ENCODE measurements around the gene GHRH. TPM values are rescaled to one million over a fixed set of nuclear protein-coding genes. Genes with fewer than 3 reads are reported as not detected.

The GHRH gene
- total and polyA plus RNA-seq, 9 donors = not detected

DNA sequence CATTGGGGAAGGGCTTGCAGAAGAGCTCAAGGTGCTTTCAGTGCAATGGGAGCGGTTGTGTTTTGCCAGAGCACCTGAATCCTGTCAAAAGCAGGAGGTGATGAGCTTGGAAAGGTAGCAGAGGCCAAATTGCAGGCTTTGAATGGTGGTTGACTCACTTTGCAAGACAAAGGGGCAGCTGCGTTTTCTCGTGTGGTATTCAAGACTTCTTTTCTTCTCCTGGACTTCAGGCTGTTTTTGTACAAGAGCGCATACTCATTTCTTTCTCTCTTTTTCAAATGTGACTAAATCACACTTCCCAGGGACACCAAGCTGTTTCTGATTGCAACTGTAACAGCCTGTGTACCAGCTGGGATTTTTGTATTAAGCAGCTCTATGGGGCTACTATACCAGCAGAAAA, 32.3 kb downstream of the GHRH start:
- Histone ChIP-seq H3K4me1 (ENCODE audit: control insufficient read depth, insufficient read depth, low read length) (peaks cover 62% of the 10 kb centered on the region), H3K27me3 (ENCODE audit: control insufficient read depth, insufficient read depth, low read length) (no peaks in the 10 kb centered on the region), H3K4me3 (ENCODE audit: low read length) (no peak overlapping the region), H3K9me3 (replicated peaks; ENCODE audit: control insufficient read depth, low read depth, low read length) (no peaks in the 10 kb centered on the region), H3K27ac (ENCODE audit: low read length) (peak overlapping the region; percentile 48), H3K36me3 (ENCODE audit: control insufficient read depth, insufficient read depth, low read length) (peaks cover 91% of the 10 kb centered on the region)
- WGBS (ENCODE audit: insufficient coverage) = 68% methylated on average over 3 of the region's 4 CpGs
- no peak for DNase-seq

DNA sequence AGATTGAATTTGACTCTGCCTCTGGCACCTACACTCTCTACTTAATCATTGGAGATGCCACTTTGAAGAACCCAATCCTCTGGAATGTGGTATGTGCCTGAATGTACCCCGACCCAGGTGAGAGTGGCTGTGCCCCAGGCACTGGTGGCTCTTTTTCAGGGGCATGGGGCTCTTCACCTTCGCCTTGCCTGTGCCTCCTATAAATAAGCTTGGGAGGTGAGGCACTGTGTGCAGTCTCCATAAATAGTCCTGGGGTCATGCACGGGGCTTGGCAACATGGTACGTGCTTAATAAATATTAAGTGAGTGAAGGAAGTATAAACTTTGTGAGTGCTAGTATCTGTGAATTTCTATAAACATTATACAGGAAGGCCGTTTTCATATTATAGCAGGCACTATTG, 33.0 kb downstream of the GHRH start:
- Histone ChIP-seq H3K4me1 (ENCODE audit: control insufficient read depth, insufficient read depth, low read length) (peaks cover 59% of the 10 kb centered on the region), H3K27ac (ENCODE audit: low read length) (peak overlapping the region; percentile 48), H3K9me3 (replicated peaks; ENCODE audit: control insufficient read depth, low read depth, low read length) (no peaks in the 10 kb centered on the region), H3K4me3 (ENCODE audit: low read length) (no peak overlapping the region), H3K27me3 (ENCODE audit: control insufficient read depth, insufficient read depth, low read length) (no peaks in the 10 kb centered on the region), H3K36me3 (ENCODE audit: control insufficient read depth, insufficient read depth, low read length) (peaks cover 91% of the 10 kb centered on the region)
- 75% methylated on average over 3 of the region's 5 CpGs for WGBS (ENCODE audit: insufficient coverage)
- peak; percentile 35 for DNase-seq

DNA sequence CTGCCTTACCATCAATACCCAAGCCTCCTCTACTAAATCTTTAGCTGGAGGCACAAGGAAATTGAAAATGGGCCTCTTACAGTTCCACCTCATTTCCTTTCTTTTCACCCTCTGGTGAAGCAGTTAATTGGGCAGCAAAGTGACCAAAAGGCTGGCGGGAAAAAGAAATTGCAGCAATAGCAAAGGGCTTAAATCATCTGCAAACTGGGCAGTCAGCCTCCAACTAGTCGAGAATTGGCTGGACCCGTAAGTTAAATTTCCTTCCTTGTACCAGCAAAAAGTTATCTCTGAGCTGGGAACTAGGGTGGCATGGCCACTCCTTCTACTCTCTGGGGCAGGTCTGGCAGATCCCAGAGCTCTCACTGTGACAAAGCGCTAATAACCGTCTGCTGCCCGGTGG, 33.5 kb downstream of the GHRH start:
- Histone ChIP-seq H3K36me3 (ENCODE audit: control insufficient read depth, insufficient read depth, low read length) (peaks cover 91% of the 10 kb centered on the region), H3K27ac (ENCODE audit: low read length) (peak overlapping the region; percentile 48), H3K4me3 (ENCODE audit: low read length) (no peak overlapping the region)

DNA sequence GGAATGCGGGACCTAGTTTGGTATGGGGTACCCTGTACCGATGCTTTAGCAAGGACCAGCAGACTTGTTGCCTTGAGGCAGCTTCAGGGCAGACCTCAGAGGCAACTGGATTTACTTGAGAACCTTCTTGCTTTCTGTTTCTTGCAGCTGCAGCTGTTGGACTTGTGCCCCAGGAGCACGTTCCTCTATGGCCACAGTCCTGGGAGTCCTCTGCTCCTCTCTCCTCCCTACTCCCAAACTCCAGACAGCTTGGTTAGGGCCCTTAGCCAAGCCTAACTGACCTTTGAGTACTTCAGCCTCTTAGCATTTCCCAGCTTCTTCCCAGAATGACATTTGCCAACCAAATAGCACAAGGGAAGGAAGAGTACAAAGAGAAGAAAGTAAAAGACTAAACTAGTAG, 34.7 kb downstream of the GHRH start:
- Histone ChIP-seq H3K27ac (ENCODE audit: low read length) (peak overlapping the region; percentile 2), H3K9me3 (replicated peaks; ENCODE audit: control insufficient read depth, low read depth, low read length) (no peaks in the 10 kb centered on the region), H3K27me3 (ENCODE audit: control insufficient read depth, insufficient read depth, low read length) (no peaks in the 10 kb centered on the region), H3K36me3 (ENCODE audit: control insufficient read depth, insufficient read depth, low read length) (peaks cover 84% of the 10 kb centered on the region), H3K4me1 (ENCODE audit: control insufficient read depth, insufficient read depth, low read length) (peaks cover 53% of the 10 kb centered on the region), H3K4me3 (ENCODE audit: low read length) (no peak overlapping the region)
- peak; percentile 89 for DNase-seq
- 47% methylated on average over 3 of the region's 3 CpGs for WGBS (ENCODE audit: insufficient coverage)

More for the DNA sequence above, 33.5 kb downstream of the GHRH start:
- no peak for DNase-seq
- no peaks in the 10 kb centered on the region for H3K27me3 ChIP-seq (ENCODE audit: control insufficient read depth, insufficient read depth, low read length)
- 68% methylated on average over 3 of the region's 6 CpGs for WGBS (ENCODE audit: insufficient coverage)
- H3K9me3 ChIP-seq (replicated peaks; ENCODE audit: control insufficient read depth, low read depth, low read length) = no peaks in the 10 kb centered on the region
- peaks cover 58% of the 10 kb centered on the region for H3K4me1 ChIP-seq (ENCODE audit: control insufficient read depth, insufficient read depth, low read length)

DNA sequence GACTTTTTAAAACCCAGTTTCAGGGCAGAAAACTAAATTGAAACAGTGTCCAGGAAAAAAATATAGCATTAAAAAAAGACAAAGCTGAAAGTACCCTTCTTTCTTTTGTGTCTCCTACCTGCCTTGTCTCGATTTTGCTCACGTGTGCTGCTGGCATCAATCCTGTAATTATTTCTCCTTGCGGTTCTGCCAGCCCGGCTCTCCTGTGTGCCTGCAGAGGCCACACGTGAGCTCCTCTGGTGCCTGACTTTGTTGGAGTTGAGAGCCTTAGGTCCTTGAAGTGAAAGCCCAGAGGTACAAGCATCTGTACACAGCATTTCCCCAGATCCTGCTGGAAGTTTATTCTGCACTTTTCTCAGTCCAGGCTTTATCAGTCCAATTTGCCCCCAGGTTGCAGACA, 36.5 kb downstream of the GHRH start:
- DNase-seq = no peak
- Histone ChIP-seq H3K27ac (ENCODE audit: low read length) (no peak overlapping the region), H3K27me3 (ENCODE audit: control insufficient read depth, insufficient read depth, low read length) (no peaks in the 10 kb centered on the region), H3K9me3 (replicated peaks; ENCODE audit: control insufficient read depth, low read depth, low read length) (no peaks in the 10 kb centered on the region), H3K4me1 (ENCODE audit: control insufficient read depth, insufficient read depth, low read length) (peaks cover 39% of the 10 kb centered on the region), H3K36me3 (ENCODE audit: control insufficient read depth, insufficient read depth, low read length) (peaks cover 74% of the 10 kb centered on the region), H3K4me3 (ENCODE audit: low read length) (no peak overlapping the region)
- 50% methylated on average over 2 of the region's 5 CpGs for WGBS (ENCODE audit: insufficient coverage)

DNA sequence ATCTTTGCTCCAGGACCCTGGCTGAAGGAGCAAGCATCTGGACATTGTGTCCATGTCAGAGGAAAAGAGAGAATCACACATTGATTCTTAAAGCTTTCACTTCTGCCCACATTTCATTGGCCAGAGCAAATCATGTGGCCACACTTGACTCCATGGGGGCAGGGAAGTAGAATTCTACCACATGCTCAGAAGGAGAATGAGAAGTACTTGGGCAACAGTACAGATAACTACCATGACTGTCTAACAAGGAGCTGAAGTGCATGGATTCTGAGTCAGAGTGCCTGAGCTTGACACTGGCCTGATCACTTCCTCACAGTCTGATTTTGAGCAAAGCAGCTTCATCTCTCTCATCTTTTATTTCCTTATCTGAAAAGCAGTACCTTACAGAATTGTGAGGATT, 38.6 kb downstream of the GHRH start:
- peaks cover 25% of the 10 kb centered on the region for H3K4me1 ChIP-seq (ENCODE audit: control insufficient read depth, insufficient read depth, low read length)
- peak; percentile 60 for DNase-seq
- H3K27ac ChIP-seq (ENCODE audit: low read length) = no peak overlapping the region

DNA sequence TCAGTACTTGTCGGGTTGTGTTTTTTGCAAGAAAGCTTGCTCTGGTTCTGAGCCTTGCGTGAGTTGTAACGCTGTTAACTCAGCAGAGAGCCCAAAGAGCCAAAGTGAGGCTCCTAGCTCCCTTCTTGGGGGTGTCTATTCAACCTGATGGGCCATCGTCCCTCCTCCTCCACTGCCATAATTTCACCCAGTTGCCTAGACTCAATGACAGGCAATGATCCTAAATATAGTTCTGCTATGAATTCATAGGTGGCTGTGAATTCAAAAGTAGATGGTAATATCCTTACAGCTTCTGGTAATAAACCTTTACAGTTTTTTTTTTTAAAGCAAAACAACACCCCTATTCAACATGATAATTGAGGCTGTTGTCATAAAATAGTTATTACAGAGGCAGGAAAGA, 39.5 kb downstream of the GHRH start:
- no peak overlapping the region for H3K4me3 ChIP-seq (ENCODE audit: low read length)
- no peaks in the 10 kb centered on the region for H3K27me3 ChIP-seq (ENCODE audit: control insufficient read depth, insufficient read depth, low read length)
- no peak for DNase-seq
- no peaks in the 10 kb centered on the region for H3K9me3 ChIP-seq (replicated peaks; ENCODE audit: control insufficient read depth, low read depth, low read length)
- WGBS (ENCODE audit: insufficient coverage) = no CpG with 5 or more reads among the region's 4 CpGs
- no peak overlapping the region for H3K27ac ChIP-seq (ENCODE audit: low read length)
- H3K36me3 ChIP-seq (ENCODE audit: control insufficient read depth, insufficient read depth, low read length) = peaks cover 58% of the 10 kb centered on the region
- peaks cover 19% of the 10 kb centered on the region for H3K4me1 ChIP-seq (ENCODE audit: control insufficient read depth, insufficient read depth, low read length)

More for the DNA sequence above, 38.6 kb downstream of the GHRH start:
- H3K4me3 ChIP-seq (ENCODE audit: low read length) = no peak overlapping the region
- no peaks in the 10 kb centered on the region for H3K27me3 ChIP-seq (ENCODE audit: control insufficient read depth, insufficient read depth, low read length)
- H3K9me3 ChIP-seq (replicated peaks; ENCODE audit: control insufficient read depth, low read depth, low read length) = no peaks in the 10 kb centered on the region
- peaks cover 64% of the 10 kb centered on the region for H3K36me3 ChIP-seq (ENCODE audit: control insufficient read depth, insufficient read depth, low read length)

DNA sequence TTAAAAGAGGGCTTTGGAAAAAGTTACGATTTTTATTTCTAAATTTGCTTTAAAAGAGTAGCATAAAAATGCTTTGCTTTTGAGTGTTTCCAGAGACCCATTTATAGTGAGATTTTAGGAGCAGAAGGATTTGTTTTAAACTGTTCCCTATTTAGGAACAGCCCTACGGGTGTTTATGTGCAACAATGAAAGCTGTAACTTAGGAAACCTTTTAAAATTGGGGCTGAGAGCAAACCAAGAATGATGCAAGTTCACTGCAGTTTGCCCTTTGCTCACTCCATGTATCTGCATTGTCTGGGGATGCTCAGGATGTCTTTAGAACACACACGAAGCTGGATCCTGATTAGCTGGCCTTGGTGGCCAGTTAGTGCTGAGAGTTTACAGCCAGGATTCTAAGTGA, 40.9 kb downstream of the GHRH start:
- Histone ChIP-seq H3K4me3 (ENCODE audit: low read length) (no peak overlapping the region), H3K27ac (ENCODE audit: low read length) (peak overlapping the region; percentile 35), H3K4me1 (ENCODE audit: control insufficient read depth, insufficient read depth, low read length) (peaks cover 14% of the 10 kb centered on the region), H3K9me3 (replicated peaks; ENCODE audit: control insufficient read depth, low read depth, low read length) (no peaks in the 10 kb centered on the region), H3K36me3 (ENCODE audit: control insufficient read depth, insufficient read depth, low read length) (peaks cover 51% of the 10 kb centered on the region), H3K27me3 (ENCODE audit: control insufficient read depth, insufficient read depth, low read length) (no peaks in the 10 kb centered on the region)
- WGBS (ENCODE audit: insufficient coverage) = 30% methylated on average over 2 of the region's 3 CpGs
- peak; percentile 67 for DNase-seq

DNA sequence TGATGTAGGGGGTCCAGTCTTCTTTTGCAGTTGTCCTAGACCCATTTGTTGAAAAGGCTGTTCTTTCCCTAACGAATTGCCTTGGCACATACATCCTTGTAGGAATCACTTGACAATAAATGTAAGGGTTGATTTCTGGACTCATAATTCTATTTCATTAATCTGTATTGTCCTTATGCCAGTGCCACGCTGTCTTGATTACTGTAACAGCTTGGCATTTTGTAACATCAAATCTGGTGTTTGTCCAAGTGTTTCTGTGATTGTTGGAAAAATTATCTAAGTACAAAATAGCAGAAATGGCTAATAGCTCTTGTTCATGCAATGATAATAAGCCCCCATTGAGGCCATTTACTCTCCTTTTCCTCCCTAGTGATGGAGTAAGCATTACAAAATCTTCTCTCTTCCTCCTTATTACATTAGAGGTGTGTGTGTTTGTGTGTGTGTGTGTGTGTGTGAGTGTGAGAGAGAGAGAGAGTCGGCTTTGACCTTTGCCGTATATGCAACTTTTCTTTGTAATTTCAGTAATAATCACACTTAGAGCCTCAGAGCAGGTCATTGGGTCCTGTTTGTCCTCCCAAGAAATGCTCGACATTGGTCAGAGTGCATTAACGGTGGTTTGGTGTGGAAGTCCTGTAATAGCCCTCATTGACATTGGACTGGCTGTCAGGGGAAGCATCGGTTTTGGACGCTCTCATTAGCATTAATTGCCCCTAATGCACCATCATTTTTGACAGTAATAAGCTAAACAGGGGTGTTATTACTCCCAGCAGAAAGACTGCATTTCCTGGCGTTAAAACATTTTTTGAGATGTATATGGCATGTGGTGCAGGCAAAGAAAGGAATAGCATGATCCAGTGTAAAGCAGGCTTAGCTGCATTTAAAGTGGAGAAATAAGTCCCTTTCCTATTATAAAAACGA, 41.6 kb downstream of the GHRH start:
- peak overlapping the region; percentile 35 for H3K27ac ChIP-seq (ENCODE audit: low read length)
- H3K4me3 ChIP-seq (ENCODE audit: low read length) = no peak overlapping the region
- 80% methylated on average over 1 of the region's 10 CpGs for WGBS (ENCODE audit: insufficient coverage)
- H3K4me1 ChIP-seq (ENCODE audit: control insufficient read depth, insufficient read depth, low read length) = peaks cover 14% of the 10 kb centered on the region
- H3K36me3 ChIP-seq (ENCODE audit: control insufficient read depth, insufficient read depth, low read length) = peaks cover 44% of the 10 kb centered on the region
- no peak for DNase-seq
- no peaks in the 10 kb centered on the region for H3K9me3 ChIP-seq (replicated peaks; ENCODE audit: control insufficient read depth, low read depth, low read length)
- H3K27me3 ChIP-seq (ENCODE audit: control insufficient read depth, insufficient read depth, low read length) = no peaks in the 10 kb centered on the region

DNA sequence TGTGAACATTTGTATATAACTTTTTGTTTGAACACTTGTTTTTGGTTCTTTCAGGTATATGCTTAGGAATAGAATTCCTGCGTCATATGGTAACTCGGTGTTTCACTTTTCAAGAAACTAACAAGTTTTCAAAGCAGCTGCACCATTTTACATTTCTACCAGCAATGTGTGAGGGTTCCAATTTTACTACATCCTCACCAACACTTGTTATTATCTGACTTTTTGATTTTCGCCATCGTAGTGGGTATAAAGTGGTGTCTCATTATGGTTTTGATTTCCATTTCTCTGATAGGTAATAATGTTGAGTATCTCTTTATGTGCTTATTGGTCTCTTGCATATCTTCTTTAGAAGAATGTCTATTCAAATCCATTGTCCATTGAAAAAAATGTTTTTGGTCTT, 42.6 kb downstream of the GHRH start:
- no peak overlapping the region for H3K4me3 ChIP-seq (ENCODE audit: low read length)
- DNase-seq = no peak
- WGBS (ENCODE audit: insufficient coverage) = no CpG with 5 or more reads among the region's 4 CpGs
- peaks cover 9% of the 10 kb centered on the region for H3K4me1 ChIP-seq (ENCODE audit: control insufficient read depth, insufficient read depth, low read length)
- H3K36me3 ChIP-seq (ENCODE audit: control insufficient read depth, insufficient read depth, low read length) = peaks cover 36% of the 10 kb centered on the region
- H3K27me3 ChIP-seq (ENCODE audit: control insufficient read depth, insufficient read depth, low read length) = no peaks in the 10 kb centered on the region
- H3K27ac ChIP-seq (ENCODE audit: low read length) = no peak overlapping the region
- no peaks in the 10 kb centered on the region for H3K9me3 ChIP-seq (replicated peaks; ENCODE audit: control insufficient read depth, low read depth, low read length)
